ENCODE measurements around the gene SH2B2. TPM values are rescaled to one million over a fixed set of nuclear protein-coding genes. Genes with fewer than 3 reads are reported as not detected.
A peak's percentile ranks its signal among the peaks of the same experiment; 100 is the strongest.

The SH2B2 gene
- total RNA-seq = 1 to 10 TPM; 1.6 to 6.6 (median 4.0) TPM

DNA sequence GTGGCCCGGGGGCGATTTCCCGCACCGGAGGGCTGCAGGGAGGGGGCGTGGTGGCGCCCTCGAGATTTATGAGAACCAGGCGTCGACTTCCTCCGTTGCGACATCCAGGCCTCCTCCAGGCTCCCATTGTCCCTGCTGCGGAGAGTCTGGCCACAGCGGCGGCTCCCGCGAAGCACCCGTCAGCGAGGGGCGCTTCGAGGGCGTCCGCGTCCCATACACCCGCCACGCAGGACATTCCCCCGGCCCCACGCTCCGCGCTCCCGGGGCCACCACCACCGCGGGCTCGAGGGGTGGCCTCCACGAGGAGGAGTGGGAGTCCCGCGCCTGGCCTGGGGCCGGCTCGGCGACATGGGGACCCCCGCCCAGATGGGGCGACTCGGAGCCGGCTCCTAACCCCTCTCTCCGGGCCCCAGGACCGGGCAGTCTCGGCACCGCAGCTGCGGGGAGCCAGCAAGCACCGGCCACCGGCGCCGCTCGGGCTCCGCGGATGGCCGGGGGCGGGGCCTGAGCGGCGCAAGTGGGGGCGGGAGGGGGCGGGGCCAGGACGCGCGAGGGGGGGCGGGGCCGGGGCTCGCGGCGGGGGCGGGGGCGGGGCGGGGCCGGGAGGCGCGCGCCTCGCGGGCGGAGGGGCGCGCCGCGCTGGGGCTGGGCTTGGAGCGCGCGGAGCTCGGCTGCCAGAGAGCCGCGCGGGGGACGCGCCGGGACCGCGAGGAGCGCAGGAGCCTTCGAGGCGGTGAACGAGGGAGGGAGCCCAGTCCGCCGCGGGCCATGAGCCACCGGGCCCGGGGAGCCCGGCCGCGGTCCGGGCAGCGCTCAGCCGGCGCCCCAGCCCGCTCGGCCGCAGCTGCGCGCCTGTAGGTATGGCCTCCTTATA is at the start of gene SH2B2:
SH2B2 (plus strand) TSS at position 632 of the 874 bp plus-strand sequence. CDS start 13,683 bp downstream, outside the sequence.
- peaks cover 0 to 4% of the 10 kb centered on the region in 2 donors for H3K4me1 ChIP-seq
- no peaks in the 10 kb centered on the region for H3K27me3 ChIP-seq
- H3K4me3 ChIP-seq = peak within 1 kb of the TSS; percentile 77 to 91 (median 81)
- TF ChIP-seq POLR2AphosphoS5 (IDR thresholded peaks at IDR 0.05) = peak in 2 of 3 donors; percentile 51 to 76
- TF ChIP-seq POLR2A (IDR thresholded peaks at IDR 0.05) = peak; percentile 25
- TF ChIP-seq, protein P1, sequence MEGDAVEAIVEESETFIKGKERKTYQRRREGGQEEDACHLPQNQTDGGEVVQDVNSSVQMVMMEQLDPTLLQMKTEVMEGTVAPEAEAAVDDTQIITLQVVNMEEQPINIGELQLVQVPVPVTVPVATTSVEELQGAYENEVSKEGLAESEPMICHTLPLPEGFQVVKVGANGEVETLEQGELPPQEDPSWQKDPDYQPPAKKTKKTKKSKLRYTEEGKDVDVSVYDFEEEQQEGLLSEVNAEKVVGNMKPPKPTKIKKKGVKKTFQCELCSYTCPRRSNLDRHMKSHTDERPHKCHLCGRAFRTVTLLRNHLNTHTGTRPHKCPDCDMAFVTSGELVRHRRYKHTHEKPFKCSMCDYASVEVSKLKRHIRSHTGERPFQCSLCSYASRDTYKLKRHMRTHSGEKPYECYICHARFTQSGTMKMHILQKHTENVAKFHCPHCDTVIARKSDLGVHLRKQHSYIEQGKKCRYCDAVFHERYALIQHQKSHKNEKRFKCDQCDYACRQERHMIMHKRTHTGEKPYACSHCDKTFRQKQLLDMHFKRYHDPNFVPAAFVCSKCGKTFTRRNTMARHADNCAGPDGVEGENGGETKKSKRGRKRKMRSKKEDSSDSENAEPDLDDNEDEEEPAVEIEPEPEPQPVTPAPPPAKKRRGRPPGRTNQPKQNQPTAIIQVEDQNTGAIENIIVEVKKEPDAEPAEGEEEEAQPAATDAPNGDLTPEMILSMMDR (IDR thresholded peaks at IDR 0.05) = no peak
- no peaks in the 10 kb centered on the region for H3K9me3 ChIP-seq
- DNase-seq (ENCODE audit: low spot score in 2 of 2) = peak in 1 of 2 donors; percentile 48
- peak within 1 kb of the TSS; percentile 84 to 96 for H3K27ac ChIP-seq
- intact Hi-C loops (cut with DNase I; ENCODE audit: low total_unique reads) = no loop called here
- H3K36me3 ChIP-seq = no peaks in the 10 kb centered on the region

DNA sequence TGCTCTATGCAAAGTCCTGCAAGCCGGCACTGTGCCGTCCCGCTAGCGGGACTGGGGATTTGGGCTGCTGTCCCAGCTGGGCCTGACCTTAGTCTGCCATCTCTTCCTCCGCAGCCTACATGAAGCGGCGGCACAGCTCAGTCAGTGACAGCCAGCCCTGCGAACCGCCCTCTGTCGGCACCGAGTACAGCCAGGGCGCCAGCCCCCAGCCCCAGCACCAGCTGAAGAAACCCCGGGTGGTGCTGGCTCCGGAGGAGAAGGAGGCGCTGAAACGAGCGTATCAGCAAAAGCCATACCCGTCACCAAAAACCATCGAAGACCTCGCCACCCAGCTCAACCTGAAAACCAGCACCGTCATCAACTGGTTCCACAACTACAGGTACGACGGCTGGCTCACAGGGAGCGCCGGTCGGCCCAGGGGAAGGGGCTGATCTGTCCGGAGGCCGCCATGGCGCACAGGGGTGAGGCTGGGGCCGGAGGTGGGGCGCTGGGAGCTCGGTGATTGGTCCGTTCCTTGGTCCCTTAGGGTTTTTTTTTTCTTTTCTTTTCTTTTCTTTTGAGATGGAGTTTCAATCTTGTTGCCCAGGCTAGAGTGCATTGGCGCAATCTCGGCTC is 47.4 kb upstream of the SH2B2 start:
- intact Hi-C loops (cut with DNase I; ENCODE audit: low total_unique reads) = no loop called here
- DNase-seq (ENCODE audit: low spot score in 2 of 2) = no peak
- Histone ChIP-seq H3K4me3 (no peak overlapping the region), H3K27me3 (no peaks in the 10 kb centered on the region), H3K36me3 (no peaks in the 10 kb centered on the region), H3K9me3 (no peaks in the 10 kb centered on the region), H3K27ac (no peak overlapping the region), H3K4me1 (no peaks in the 10 kb centered on the region)
- TF ChIP-seq POLR2A (IDR thresholded peaks at IDR 0.05) (no peak), POLR2AphosphoS5 (IDR thresholded peaks at IDR 0.05) (no peak)
- TF ChIP-seq, protein P1 (IDR thresholded peaks at IDR 0.05) = no peak

DNA sequence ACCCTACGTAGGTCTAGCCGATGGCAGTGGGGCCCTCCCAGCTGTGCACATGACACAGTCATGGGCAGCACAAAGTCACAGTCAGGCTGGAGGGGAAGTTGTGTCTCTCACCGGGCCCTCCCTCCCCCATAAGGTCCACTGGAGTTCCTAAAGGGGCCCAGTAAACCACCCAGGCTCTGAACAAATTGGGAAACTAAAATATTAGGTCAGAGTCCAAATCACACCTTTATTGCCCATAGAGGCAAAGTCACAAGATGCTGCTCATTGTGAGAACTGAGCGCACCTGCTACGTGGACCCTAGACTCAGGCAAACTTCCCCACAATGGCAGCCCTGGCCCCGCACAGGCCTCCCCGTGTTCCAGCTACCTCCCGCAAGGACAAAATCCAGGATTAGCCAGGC is 45.2 kb upstream of the SH2B2 start:
- no peak for DNase-seq (ENCODE audit: low spot score in 2 of 2)
- intact Hi-C loops (cut with DNase I; ENCODE audit: low total_unique reads) = no loop called here
- TF ChIP-seq, protein P1 (IDR thresholded peaks at IDR 0.05) = no peak
- TF ChIP-seq POLR2AphosphoS5 (IDR thresholded peaks at IDR 0.05) (no peak), POLR2A (IDR thresholded peaks at IDR 0.05) (no peak)
- Histone ChIP-seq H3K36me3 (no peaks in the 10 kb centered on the region), H3K4me3 (no peak overlapping the region), H3K27ac (no peak overlapping the region), H3K27me3 (no peaks in the 10 kb centered on the region), H3K4me1 (no peaks in the 10 kb centered on the region), H3K9me3 (no peaks in the 10 kb centered on the region)

DNA sequence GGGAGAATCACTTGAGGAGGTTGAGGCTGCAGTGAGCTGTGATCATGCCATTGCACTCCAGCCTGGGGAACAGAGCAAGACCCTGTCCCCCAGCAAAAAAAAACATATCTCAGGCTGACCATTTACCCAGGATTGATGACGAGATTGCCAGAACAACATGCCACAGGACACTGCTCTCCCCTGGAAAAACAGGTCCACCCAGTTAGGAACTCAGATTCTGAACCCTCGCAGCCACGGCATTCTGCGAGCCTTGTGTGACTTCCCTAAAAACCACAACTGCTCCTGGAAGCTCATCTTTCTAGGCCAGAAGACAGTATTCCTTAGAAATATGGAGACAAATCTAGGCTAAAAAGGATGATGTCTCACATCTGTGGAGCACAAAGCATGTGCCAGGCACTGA is 42.1 kb upstream of the SH2B2 start:
- H3K36me3 ChIP-seq = no peaks in the 10 kb centered on the region
- no peaks in the 10 kb centered on the region for H3K9me3 ChIP-seq
- DNase-seq (ENCODE audit: low spot score in 2 of 2) = no peak
- intact Hi-C loops (cut with DNase I; ENCODE audit: low total_unique reads) = no loop called here
- no peak overlapping the region for H3K4me3 ChIP-seq
- H3K27me3 ChIP-seq = no peaks in the 10 kb centered on the region
- H3K4me1 ChIP-seq = no peaks in the 10 kb centered on the region
- H3K27ac ChIP-seq = no peak overlapping the region
- TF ChIP-seq POLR2A (IDR thresholded peaks at IDR 0.05) = no peak
- no peak for TF ChIP-seq POLR2AphosphoS5 (IDR thresholded peaks at IDR 0.05)
- TF ChIP-seq, protein P1 (IDR thresholded peaks at IDR 0.05) = no peak

DNA sequence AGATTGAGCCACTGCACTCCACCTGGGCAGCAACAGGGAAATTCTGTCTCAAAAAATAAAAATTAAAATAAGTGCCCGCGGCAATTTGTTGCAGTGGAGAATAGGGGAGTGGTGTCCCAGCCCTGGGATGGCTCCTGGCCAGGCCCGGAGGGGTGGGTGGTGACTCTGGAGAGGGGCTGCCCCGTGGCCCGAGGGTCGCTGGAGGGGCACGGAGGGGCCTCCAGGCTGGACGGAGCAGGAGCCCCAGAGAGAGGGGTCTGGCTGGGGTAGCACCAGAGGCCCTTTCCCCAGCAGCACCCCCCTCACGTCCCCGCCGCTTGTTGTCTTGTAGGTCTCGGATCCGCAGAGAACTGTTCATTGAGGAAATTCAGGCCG is 38.6 kb upstream of the SH2B2 start:
- H3K27me3 ChIP-seq = no peaks in the 10 kb centered on the region
- intact Hi-C loops (cut with DNase I; ENCODE audit: low total_unique reads) = no loop called here
- no peak for DNase-seq (ENCODE audit: low spot score in 2 of 2)
- no peak overlapping the region for H3K4me3 ChIP-seq
- no peaks in the 10 kb centered on the region for H3K36me3 ChIP-seq
- no peak overlapping the region for H3K27ac ChIP-seq
- H3K4me1 ChIP-seq = no peaks in the 10 kb centered on the region
- TF ChIP-seq POLR2A (IDR thresholded peaks at IDR 0.05) = no peak
- no peak for TF ChIP-seq POLR2AphosphoS5 (IDR thresholded peaks at IDR 0.05)
- TF ChIP-seq, protein P1 (IDR thresholded peaks at IDR 0.05) = no peak
- no peaks in the 10 kb centered on the region for H3K9me3 ChIP-seq
